GM10847 (cell line): ENCODE measurements around the gene MED9.

Experiments used
- POLR2A ChIP-seq: IDR thresholded peaks from 2 replicates; pipeline ENCODE4 v1.6.1; 2011; ENCODE audit not compliant: insufficient read length; ENCODE audit errors: extremely low read depth

Gene MED9

DNA sequence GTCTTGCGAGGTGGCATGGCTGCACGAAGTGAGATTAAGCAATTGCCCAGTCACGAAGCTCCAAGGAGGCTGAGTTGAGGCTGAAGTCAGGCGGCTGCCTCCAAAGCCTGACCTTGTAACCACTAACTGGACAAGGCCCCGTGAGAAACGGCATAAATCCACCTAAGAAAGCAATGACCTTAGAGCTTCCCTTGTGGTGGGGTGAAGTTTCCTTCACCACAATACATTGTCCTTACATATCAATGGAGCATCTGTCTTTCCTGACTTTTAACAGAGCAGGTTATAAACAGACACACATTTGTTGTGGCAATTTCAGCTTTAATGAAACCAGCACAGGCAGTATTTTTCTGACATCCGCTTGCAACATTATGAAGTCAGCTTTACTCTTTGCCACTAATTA is 2.5 kb upstream of the MED9 start:
- no peak for TF ChIP-seq POLR2A

DNA sequence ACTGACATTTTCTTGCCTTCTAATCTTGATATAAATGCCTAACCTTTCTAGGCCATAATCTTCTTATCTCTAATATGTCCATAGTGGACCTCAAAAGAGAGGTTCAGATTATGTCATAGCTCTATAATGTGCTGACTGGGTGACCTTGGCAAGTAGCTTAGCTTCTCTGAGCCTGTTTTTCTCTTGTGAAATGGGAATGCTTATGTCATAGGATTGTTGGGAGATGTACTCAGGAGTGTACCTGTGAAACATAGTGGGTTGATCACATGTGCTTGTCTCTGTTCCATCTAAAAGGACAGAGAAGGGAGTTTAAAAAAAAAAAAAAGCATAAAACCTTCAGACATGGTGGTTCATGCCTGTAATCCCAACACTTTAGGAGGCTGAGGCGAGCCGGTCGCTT is 2.4 kb downstream of the MED9 start:
- TF ChIP-seq POLR2A = no peak

- TF ChIP-seq POLR2A = no peak
These were observed 3.9 kb downstream of the MED9 start for GRCh38 chr17:17480593-17481148.

GRCh38 chr17:17481860-17482259 is 5.1 kb downstream of the MED9 start:
- no peak for TF ChIP-seq POLR2A

DNA sequence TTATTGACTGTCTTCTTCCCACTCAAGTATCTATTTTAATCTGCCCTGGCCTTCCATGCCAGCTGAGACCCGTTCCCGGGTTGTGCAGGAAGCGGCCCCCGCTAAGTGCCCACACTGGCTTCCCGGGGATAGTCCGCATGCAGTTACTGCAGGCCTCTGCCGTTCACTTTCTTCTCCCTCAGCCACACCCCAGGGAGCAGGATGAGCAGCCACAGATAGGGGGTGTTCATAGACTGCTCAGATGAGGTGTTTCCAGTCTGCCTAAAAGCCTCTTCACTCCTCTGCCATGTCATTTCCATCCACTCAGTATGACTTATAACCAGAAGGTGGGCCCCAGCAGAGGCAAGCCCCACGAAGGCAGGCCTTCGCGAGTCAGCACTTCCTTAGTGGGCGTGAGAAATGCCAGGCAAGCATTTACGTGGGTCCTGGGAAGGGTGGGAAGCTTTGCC is 7.7 kb downstream of the MED9 start:
- TF ChIP-seq POLR2A = no peak

GRCh38 chr17:17485420-17485819 is 8.6 kb downstream of the MED9 start:
- no peak for TF ChIP-seq POLR2A

GRCh38 chr17:17487998-17488397 is 11.2 kb downstream of the MED9 start:
- no peak for TF ChIP-seq POLR2A

DNA sequence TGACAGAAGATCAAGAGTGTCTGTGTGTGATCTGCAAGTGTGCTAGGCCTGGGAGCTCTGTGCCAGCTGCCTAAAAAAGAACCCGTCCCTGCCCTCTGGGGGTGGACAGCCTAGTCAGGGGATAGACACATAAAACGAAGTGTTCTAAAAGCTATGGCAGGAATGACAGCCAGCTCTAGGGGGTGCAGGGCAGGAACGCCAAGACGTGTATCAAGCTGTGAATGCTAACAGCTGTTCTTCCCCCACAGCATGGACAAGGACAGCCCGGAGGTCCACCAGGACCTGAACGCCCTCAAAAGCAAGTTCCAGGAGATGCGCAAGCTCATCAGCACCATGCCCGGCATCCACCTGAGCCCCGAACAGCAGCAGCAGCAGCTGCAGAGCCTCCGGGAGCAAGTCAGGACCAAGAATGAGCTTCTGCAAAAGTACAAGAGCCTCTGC is 14.3 kb downstream of the MED9 start:
- no peak for TF ChIP-seq POLR2A

- no peak for TF ChIP-seq POLR2A
These were observed 14.8 kb downstream of the MED9 start for GRCh38 chr17:17491546-17491988.

DNA sequence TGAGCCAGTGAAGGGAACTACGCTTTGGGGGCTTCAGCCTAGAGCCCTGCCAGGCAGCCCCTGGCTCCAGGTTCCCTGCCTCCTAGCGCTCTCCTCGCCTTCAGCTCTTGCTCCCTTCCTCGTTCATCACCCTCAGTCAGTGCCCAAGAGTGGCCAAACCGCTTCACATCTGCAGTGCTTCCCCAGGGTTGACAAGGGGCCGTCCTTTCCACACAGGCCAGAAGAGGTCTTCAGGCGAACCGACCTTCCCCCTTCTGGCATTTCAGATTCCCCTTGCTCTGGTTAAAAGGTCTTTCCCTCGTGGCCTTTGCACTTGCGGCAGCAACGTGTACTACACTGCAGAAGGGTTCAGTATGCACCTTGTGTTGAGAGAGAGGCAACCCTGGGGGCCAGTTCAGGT is 15.3 kb downstream of the MED9 start:
- TF ChIP-seq POLR2A = no peak

DNA sequence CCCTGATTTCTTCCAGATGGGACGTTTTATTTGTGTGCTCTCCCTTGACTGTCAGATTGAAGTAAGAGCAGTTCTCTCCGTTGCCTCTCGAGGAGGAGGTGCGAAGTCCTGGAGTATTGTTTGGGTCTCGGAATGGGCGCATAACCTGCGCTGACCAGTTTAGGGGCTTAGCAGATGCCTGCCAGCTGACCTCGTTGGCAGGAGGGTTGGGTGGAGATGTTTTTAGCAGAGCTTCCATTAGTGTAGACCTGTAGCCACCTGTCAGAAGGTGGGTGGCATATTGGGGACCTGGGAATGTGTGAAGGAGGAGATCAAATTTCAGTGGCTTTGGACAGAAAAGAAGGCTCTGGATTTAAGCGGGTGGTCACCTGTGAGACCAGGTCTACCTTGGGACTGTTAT is 15.8 kb downstream of the MED9 start:
- TF ChIP-seq POLR2A = no peak

DNA sequence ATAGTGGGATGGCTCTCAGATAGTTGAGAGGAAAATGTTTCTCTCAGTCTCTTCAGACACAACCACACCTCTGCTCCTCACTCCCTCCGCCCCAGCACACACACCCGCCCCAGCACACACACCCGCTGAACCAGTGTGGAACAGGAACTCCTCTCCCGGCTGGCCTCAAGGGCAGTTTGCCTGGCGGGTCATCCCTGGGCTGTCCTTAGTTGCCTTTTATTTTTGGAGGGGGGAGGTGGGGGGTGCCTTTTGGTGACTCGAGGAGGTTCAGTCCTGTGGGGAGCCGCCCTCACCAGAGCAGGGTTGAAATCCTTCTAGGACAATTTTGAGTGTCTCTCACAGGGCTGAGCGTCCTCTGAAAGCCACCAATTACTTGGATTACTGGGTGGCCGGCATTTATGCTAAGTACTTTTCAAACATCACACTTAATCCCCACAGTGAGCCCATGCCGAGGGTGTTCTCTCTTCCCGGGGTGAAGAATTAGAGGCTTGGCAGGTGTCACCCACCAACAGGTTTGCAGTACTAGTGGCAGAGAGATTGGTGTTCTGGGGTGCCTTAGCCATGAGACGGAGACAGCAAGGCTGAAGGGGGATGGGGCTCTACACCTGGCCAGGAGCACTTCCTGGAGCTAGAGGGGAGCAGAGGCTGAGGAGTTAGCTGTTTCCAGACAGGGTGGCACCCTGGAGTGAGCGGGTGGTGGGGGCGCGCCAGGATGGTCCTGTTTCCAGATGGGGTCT is 16.6 kb downstream of the MED9 start:
- no peak for TF ChIP-seq POLR2A

- no peak for TF ChIP-seq POLR2A
These were observed 17.2 kb downstream of the MED9 start for GRCh38 chr17:17493986-17494466.

DNA sequence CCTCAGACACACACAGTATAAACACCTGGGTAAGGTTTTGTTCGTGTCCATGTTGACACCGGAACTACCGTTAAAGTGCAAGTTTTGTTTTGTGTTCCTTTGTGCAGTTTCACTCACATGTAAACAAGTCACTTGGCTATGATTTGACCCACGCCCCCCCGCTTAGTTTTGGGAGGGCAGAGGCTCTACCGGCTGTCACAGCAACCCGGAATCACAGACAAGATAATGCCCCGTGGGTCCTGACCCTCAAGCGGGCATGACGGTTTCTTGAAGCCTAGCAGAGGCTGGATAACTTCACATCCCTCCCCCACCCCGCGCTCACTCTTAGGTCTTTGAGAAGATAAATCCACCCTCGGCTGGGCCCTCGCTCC is 17.7 kb downstream of the MED9 start:
- no peak for TF ChIP-seq POLR2A

DNA sequence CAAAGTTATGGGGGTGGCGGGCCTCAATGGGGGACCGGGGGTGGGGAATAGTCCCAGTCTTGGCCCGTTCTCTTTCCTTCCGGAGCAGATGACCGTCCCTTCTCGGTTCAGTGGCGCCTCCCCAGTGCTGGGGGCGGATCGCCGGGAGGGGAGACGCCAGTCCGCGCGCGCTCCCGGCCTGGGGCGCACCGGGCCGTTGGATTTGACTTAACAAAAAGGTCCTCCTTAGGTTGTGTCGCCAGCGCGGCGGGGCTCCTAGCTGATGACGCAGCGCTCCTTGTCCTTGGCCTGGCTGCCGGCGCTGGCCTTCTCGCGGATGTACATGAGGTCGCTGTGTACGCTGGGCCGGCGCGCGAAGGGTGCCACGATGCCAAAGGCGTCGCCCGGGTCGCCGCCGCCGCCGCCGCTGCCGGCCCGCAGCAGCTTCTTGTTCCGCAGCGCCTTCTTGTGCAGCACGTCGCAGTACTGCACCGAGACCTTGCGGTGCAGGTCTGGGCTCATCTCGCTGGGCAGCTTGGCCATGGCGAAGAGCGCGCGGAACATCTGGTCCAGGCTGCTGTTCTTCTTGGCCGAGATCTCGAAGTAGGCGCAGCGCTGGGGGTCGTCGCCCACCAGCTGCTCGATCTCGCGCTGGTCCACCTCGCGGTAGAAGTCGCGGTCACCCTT is 18.2 kb downstream of the MED9 start:
- TF ChIP-seq POLR2A = no peak

DNA sequence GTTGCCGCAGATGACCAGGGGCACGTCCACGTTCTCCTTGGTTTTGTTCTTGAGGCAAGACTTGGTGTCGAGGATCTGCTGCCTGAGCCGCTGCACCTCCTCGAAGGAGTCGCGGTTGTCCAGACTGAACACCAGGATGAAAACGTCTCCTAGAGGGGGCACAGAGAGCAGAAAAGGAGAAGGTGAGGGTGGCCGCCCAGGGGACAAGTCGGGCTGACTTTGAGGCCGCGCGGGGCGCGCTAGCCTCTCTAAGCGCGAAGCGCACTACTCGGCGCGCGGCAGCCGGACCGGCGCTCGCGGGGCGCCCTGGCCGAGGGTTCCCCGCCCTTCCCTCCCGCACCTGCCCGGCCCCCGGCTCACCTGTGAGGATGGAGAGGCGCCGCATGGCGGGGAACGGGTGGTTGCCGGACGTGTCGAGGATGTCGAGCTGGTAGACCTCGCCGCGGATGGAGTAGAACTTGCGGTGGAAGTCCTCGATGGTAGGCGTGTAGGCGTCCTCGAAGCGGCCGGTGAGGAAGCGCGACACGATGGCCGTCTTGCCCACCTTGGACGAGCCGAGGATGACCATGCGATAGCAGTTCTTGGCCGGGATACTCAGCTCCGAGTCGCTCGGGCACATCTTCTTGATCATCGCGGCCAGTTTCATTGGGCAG is 18.9 kb downstream of the MED9 start:
- no peak for TF ChIP-seq POLR2A
